GM20431 (cell line): ENCODE results near the gene KLHDC7B.

Source experiments
- in situ Hi-C: fragments of 300-500 bp; cut with MseI, MboI; formaldehyde crosslinking; loops from one replicate; pipeline ENCODE4 v1.15.0; 2020; ENCODE audit warnings: low sequenced_read_pairs; ENCODE audit not compliant: unreplicated experiment

Gene KLHDC7B

GRCh38 chr22:50569896-50570535 is 24.3 kb downstream of the KLHDC7B start:
- in situ Hi-C loops, result no loop called here

DNA sequence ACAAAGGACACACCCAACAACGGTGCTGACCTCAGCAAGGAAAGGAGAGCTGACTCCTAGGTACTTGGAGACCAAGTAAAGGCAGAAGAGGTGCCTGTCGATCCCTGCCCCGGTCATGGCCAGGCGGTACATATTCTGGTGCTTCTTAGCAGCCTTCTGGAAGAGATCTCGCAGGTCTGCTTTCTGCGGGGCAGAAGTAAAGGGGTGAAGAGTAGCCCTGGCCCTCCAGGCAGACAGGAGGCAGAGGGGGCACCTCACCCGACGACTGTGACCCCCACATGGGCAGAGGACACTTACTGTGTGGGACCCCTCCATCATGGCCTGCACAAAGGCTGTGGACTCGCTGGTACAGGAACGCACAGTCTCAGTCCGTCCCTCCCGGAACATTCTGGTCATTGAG is 25.2 kb downstream of the KLHDC7B start:
- in situ Hi-C loops, result no loop called here

- in situ Hi-C loops, result no loop called here
These were observed 25.8 kb downstream of the KLHDC7B start for GRCh38 chr22:50571264-50572175.

DNA sequence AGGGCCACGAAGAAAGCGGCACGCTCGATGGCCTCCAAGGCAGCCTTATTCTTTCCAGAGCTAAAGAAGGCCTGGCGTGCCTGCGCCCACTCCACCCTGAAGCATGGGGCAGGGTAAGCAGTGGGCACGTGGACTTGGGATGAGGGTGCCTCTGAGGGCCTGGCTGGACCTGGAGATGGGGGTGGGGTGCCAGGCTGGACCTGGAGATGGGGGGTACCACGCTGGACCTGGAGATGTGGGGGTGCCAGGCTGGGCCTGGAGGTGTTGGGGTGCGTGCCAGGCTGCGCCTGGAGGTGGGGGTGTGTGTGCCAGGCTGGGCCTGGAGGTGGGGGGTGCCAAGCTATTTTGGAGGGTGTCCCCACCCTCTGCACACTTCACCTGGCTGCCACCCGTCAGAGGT is 27.3 kb downstream of the KLHDC7B start:
- in situ Hi-C loops, result no loop called here

GRCh38 chr22:50573491-50574382 is 28.0 kb downstream of the KLHDC7B start:
- in situ Hi-C loops, result no loop called here

- in situ Hi-C loops, result no loop called here
These were observed 28.7 kb downstream of the KLHDC7B start for GRCh38 chr22:50574383-50574755.

DNA sequence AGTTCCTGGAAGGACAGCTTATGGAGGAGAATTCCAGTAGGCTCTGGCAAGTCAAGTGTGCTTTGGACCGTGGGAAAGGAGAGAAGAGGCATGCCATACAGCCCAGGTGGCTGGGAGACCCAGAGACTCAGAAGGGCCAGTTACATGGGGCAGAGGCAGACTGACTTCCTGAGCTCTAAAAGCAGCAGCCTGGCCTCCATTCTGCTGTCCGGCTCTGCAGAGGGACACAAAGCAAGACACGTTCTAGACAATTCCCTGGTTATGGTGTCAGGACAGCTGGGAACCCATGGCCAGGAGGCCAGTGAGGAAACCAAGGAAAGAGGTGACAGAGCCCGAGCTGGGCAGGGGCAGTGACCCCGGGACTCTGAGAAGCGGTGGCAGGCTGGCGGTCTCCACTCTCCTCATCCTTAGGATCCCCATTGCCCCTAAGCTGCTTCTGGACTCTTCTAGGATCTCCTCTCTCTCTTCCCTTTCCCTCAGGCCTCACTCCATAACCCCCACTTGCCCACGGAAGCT is 29.8 kb downstream of the KLHDC7B start:
- in situ Hi-C loops, result no loop called here

- in situ Hi-C loops, result no loop called here
These were observed 30.4 kb downstream of the KLHDC7B start for GRCh38 chr22:50576070-50576469.

DNA sequence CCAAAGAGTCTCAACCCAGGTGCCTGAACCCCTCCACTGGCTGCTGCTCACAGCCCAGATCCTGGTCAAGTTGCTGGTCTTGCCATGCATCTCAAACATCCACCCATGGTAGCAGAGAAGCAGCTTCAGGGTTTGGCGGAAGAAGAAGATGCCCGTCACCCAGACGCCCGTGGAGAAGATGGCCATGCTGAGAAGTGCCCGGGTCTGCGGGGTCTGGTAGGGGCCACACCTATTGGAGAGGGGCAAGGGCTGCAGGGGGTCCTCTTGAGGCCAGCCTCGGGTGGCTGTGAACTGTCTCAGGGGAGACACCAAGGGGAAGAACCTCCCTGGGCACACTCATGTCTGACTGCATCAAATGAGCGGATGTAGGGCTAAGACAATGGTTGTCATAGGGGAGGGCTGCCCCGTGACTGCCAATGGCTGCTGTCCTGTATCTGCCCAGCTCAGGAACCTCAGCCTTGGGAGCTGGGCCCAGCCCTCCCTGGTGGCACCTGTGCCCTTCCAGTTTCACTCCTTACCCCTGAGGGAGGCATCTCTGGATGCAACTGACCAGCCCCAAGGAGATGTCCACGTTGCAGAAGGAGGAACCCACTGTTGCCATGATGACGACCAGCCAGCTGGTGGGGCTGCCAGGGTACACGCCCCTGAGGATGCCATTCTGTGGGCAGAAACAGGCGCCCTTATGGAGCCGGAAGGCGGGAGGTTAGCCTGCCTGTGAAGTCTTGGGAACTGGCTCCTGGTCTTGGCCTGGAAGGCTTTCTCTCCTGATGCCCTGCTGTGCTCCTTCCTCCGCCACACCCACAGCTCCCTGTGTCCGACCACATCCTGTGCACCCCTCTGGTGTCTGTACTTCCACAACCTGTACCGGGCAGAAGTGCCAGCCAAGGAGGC is 31.4 kb downstream of the KLHDC7B start:
- in situ Hi-C loops, result no loop called here

- in situ Hi-C loops, result no loop called here
These were observed 31.9 kb downstream of the KLHDC7B start for GRCh38 chr22:50577697-50577986.

DNA sequence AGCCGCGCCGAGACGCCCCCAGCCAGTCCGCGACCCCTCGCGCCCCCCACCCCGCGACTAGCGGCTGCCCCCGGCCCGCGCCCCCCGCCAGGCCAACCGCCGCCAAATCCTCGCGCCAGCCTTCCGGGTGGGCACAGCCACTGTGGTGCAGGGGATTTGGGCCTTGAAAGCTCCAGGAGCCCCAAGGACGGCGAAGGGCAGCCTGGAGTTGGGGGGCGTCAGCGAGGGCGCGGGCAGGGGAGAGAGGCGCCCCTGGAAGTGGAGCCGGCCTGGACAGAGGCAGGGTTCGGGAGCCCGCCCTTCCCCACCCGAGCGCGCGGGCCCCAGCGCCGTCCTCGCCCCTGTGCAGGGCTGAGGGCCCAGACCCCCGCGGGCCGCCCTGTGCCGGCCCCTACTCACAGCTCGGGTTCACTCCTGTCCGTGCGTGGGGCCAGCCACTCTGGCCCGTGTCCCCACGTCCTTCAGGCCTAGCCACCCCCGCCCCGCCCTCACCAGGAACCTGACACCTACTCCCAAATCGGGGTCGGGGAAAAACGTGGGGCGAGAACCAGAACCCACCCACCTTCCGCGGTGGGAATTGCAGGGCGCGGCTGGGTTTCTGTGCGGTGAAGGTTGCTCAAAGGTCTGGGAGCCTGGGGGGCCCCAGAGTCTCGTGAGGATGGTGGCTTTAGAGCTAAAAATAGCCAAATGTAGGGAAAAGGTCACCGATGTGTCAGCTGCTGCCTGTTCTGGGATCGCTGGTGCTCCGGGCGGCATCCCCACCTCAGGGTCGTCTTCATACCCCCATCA is 32.5 kb downstream of the KLHDC7B start, which contains the start of gene CPT1B:
Gene CPT1B (minus strand): TSS at position 441 of the 789 bp plus-strand sequence. CDS start 512 bp downstream, outside the sequence.
- in situ Hi-C loops, result no loop called here

- in situ Hi-C loops, result no loop called here
These were observed 33.1 kb downstream of the KLHDC7B start for GRCh38 chr22:50578776-50579310.

GRCh38 chr22:50579752-50580151 is 34.1 kb downstream of the KLHDC7B start:
- in situ Hi-C loops, result no loop called here

DNA sequence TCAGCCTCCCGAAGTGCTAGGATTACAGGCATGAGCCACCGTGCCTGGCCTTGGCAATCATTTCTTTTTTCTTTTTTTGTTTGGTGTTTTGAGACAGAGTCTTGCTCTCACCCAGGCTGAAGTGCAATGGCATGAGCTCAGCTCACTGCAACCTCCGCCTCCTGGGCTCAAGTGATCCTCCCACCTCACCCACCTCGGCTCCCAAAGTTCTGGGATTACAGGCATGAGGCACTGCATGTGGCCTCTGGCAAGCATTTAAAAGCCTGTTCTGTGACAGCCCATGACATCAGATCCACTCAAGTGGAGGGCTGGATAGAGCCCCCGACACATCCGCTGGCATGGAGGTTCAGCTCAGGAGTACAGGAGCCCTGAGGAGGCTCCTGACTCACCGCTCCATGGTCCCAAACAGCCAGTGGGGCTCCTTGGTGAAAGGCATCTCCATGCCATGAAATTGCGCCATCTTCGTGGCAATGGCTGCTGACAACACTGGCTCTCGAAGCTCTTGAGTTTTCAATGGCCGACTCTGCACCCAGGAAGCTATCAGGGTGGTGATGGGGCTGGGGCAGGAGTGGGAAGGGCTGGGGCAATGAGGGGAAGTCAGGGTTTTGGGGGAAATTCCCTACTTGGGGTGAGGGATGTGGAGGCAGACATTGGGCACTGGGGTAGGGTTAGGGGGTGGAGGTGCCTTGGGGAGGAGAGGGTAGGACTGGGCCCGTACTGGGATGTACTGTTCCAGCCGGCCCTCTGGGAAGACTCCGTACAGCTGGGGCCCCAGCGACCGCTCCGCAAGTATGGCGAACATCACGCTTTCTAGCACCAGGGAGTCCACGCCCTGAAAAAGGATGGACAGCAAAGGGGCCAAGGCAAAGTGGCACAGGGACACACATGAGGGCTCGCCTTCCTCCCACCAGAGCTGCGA is 35.6 kb downstream of the KLHDC7B start:
- in situ Hi-C loops, result no loop called here

- in situ Hi-C loops, result no loop called here
These were observed 36.3 kb downstream of the KLHDC7B start for GRCh38 chr22:50581950-50582492.

DNA sequence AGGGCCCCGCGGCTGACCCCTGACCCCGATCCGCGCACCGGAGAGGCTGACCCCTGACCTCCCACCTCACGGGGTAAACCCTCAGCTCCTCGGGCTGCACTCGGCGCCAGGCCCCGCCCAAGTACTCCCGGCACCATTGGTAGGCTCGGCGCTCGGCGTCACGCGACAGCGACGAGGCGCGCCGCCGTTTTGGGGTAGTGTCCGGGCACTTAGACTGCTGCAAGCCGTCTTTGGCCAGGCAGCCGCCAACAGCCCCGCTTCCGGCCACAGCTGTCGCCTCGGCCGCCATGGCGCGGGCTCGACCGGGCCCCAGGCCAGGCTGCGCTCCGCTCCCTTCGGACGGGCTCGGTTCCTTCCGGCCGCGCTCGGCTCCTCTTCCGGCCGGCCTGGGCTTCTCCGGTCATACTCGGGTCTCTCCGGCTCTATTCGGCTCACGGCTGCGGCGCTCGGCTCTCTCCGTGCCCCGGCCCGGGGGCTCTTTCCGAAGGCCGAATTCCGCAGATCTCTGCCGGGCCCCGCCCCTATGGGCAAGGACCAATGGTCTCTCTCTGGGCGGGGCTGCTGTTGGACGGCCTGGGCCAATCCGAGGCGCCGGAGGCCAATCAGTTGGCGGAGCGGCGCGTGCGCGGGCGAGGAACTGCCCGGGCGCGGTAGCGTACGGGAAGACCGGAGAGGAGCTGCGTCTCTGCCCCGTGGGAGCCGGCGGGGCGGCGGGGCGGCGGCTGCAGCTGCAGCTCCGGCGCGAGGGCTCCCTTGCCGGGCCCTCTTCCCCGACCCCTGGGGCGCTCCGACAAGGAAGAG is 37.0 kb downstream of the KLHDC7B start, which contains the start of gene CHKB:
Gene CHKB (minus strand): TSS at position 357 of the 801 bp plus-strand sequence. CDS start 68 bp downstream, at position 289.
- in situ Hi-C loops, result no loop called here
